HepG2 (cell line): ENCODE results near the gene SFT2D1.

Source experiments
- EP300 ChIP-seq, 3 experiments: sonication (generic) in 1 of 3; formaldehyde crosslinking in 1 of 3; IDR thresholded peaks; 2 replicates each; pipeline versions ENCODE4 v1.5.1 to v1.6.1; 2011 to 2020; ENCODE audit warnings: low read depth in 2 of 3, low read length in 2 of 3, borderline replicate concordance in 1 of 3, improper control_type of control experiment in 1 of 3, mild to moderate bottlenecking in 1 of 3, missing genetic modification reagents in 1 of 3, moderate library complexity in 1 of 3
- FOXJ3 ChIP-seq: sonication (generic); formaldehyde crosslinking; IDR thresholded peaks from 2 replicates; pipeline ENCODE4 v1.4.0; 2020; ENCODE audit warnings: missing genetic modification reagents, mild to moderate bottlenecking, borderline replicate concordance
- HDAC1 ChIP-seq: sonication (generic); formaldehyde crosslinking; IDR thresholded peaks from 2 replicates; pipeline ENCODE4 v1.5.1; 2020; ENCODE audit warnings: mild to moderate bottlenecking, missing genetic modification reagents
- KLF12 ChIP-seq: sonication (generic); formaldehyde crosslinking; IDR thresholded peaks from 2 replicates; pipeline ENCODE4 v1.4.0; 2020; ENCODE audit warnings: missing genetic modification reagents, borderline replicate concordance
- POLR2A ChIP-seq, 2 experiments: IDR thresholded peaks; 2 replicates each; pipeline ENCODE4 v1.6.1; 2011; ENCODE audit warnings: low read depth in 2 of 2, low read length in 2 of 2, mild to moderate bottlenecking in 1 of 2, moderate library complexity in 1 of 2; ENCODE audit not compliant: insufficient read depth in 1 of 2
- PTBP1 ChIP-seq: fragments of 200-400 bp; formaldehyde crosslinking; IDR thresholded peaks from 2 replicates; pipeline ENCODE4 v1.6.1; 2018; ENCODE audit warnings: low read length, low read depth; ENCODE audit not compliant: poor library complexity, severe bottlenecking
- RXRA ChIP-seq: sonication (generic); formaldehyde crosslinking; IDR thresholded peaks from 2 replicates; pipeline ENCODE4 v1.5.1; 2020; ENCODE audit warnings: missing genetic modification reagents
- ZNF782 ChIP-seq: sonication (generic); formaldehyde crosslinking; IDR thresholded peaks from 2 replicates; pipeline ENCODE4 v1.4.0; 2020; ENCODE audit warnings: missing genetic modification reagents, mild to moderate bottlenecking, borderline replicate concordance
- TF ChIP-seq, protein P1 (sequence below): sonication (generic); formaldehyde crosslinking; IDR thresholded peaks from 2 replicates; pipeline ENCODE4 v1.4.0; 2020; ENCODE audit warnings: missing genetic modification reagents
- TF ChIP-seq, protein P2 (sequence below): sonication (generic); formaldehyde crosslinking; IDR thresholded peaks from 2 replicates; pipeline ENCODE4 v1.5.0; 2020; ENCODE audit warnings: mild to moderate bottlenecking, missing genetic modification reagents, moderate library complexity
- TF ChIP-seq, protein P3 (sequence below): sonication (generic); formaldehyde crosslinking; IDR thresholded peaks from 2 replicates; pipeline ENCODE4 v1.5.0; 2020; ENCODE audit warnings: missing genetic modification reagents

DNA sequence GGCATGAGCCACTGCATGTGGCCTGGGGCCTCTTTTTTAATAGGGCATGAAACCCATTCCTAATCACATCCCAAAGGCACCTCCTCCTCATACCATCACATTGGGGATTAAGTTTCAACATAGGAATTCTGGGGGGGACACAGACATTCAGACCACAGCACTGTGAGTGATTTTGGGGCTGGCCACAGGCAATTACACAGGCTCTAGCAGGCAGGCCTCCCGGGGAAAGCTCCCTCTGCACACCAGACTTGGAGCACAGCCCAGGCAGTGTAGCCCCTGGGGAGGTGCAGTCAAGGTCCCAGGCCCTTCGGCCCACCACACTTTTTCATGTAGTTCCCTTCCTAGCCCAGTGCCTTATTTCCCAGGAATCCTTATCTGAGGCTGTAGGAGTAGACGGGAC lies 5.5 kb downstream of the SFT2D1 start:
- TF ChIP-seq EP300 (IDR thresholded peaks at IDR 0.05; ENCODE audit: low read depth in 2 of 2, low read length in 2 of 2) (no peak), EP300 (CRISPR knock-in tag; IDR thresholded peaks at IDR 0.05; ENCODE audit: borderline replicate concordance) (no peak), PTBP1 (no peak), RXRA (CRISPR knock-in tag) (no peak), FOXJ3 (CRISPR knock-in tag) (no peak), ZNF782 (CRISPR knock-in tag) (no peak), KLF12 (CRISPR knock-in tag) (no peak), HDAC1 (CRISPR knock-in tag) (no peak), POLR2A (IDR thresholded peaks at IDR 0.05; ENCODE audit: insufficient read depth in 1 of 2, low read depth in 2 of 2, low read length in 2 of 2) (no peak)
- TF ChIP-seq, protein P1, sequence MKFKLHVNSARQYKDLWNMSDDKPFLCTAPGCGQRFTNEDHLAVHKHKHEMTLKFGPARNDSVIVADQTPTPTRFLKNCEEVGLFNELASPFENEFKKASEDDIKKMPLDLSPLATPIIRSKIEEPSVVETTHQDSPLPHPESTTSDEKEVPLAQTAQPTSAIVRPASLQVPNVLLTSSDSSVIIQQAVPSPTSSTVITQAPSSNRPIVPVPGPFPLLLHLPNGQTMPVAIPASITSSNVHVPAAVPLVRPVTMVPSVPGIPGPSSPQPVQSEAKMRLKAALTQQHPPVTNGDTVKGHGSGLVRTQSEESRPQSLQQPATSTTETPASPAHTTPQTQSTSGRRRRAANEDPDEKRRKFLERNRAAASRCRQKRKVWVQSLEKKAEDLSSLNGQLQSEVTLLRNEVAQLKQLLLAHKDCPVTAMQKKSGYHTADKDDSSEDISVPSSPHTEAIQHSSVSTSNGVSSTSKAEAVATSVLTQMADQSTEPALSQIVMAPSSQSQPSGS (CRISPR knock-in tag), result no peak
- TF ChIP-seq, protein P2, sequence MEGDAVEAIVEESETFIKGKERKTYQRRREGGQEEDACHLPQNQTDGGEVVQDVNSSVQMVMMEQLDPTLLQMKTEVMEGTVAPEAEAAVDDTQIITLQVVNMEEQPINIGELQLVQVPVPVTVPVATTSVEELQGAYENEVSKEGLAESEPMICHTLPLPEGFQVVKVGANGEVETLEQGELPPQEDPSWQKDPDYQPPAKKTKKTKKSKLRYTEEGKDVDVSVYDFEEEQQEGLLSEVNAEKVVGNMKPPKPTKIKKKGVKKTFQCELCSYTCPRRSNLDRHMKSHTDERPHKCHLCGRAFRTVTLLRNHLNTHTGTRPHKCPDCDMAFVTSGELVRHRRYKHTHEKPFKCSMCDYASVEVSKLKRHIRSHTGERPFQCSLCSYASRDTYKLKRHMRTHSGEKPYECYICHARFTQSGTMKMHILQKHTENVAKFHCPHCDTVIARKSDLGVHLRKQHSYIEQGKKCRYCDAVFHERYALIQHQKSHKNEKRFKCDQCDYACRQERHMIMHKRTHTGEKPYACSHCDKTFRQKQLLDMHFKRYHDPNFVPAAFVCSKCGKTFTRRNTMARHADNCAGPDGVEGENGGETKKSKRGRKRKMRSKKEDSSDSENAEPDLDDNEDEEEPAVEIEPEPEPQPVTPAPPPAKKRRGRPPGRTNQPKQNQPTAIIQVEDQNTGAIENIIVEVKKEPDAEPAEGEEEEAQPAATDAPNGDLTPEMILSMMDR (CRISPR knock-in tag), result no peak
- TF ChIP-seq, protein P3, sequence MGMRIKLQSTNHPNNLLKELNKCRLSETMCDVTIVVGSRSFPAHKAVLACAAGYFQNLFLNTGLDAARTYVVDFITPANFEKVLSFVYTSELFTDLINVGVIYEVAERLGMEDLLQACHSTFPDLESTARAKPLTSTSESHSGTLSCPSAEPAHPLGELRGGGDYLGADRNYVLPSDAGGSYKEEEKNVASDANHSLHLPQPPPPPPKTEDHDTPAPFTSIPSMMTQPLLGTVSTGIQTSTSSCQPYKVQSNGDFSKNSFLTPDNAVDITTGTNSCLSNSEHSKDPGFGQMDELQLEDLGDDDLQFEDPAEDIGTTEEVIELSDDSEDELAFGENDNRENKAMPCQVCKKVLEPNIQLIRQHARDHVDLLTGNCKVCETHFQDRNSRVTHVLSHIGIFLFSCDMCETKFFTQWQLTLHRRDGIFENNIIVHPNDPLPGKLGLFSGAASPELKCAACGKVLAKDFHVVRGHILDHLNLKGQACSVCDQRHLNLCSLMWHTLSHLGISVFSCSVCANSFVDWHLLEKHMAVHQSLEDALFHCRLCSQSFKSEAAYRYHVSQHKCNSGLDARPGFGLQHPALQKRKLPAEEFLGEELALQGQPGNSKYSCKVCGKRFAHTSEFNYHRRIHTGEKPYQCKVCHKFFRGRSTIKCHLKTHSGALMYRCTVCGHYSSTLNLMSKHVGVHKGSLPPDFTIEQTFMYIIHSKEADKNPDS, result no peak
